H9 (cell line): Measurements from ENCODE around the gene GATA1. TPM values are rescaled to one million over a fixed set of nuclear protein-coding genes. Genes with fewer than 3 reads are reported as not detected.

Source experiments
- DNase-seq: peaks from one replicate; pipeline ENCODE4 v3.0.0-alpha.2; 2017
- H2AFZ ChIP-seq: one replicate; pipeline ENCODE4 v1.6.1; 2013; ENCODE audit warnings: mild to moderate bottlenecking, low read length, control low read depth, moderate library complexity
- H2AK5ac ChIP-seq: 2 replicates; pipeline ENCODE4 v1.6.1; 2013; ENCODE audit warnings: low read length, control low read depth, mixed read lengths; ENCODE audit not compliant: insufficient read length
- H2BK120ac ChIP-seq: one replicate; pipeline ENCODE4 v1.6.1; 2013; ENCODE audit warnings: low read depth, mild to moderate bottlenecking, low read length, control low read depth, inconsistent platforms; ENCODE audit not compliant: poor library complexity, severe bottlenecking
- H2BK12ac ChIP-seq: 2 replicates; pipeline ENCODE4 v1.6.1; 2013; ENCODE audit warnings: low read length, control low read depth, mixed read lengths, low read depth; ENCODE audit not compliant: insufficient read length
- H2BK15ac ChIP-seq: 2 replicates; pipeline ENCODE4 v1.6.1; 2013; ENCODE audit warnings: low read depth, low read length, control low read depth
- H2BK20ac ChIP-seq: one replicate; pipeline ENCODE4 v1.6.1; 2013; ENCODE audit warnings: low read depth, mild to moderate bottlenecking, low read length, control low read depth, inconsistent platforms; ENCODE audit not compliant: poor library complexity, severe bottlenecking
- H2BK5ac ChIP-seq: 2 replicates; pipeline ENCODE4 v1.6.1; 2013; ENCODE audit warnings: low read length, control low read depth, mixed read lengths; ENCODE audit not compliant: insufficient read length
- H3K14ac ChIP-seq: 2 replicates; pipeline ENCODE4 v1.6.1; 2013; ENCODE audit warnings: low read length, control low read depth; ENCODE audit not compliant: insufficient read depth
- H3K18ac ChIP-seq: 2 replicates; pipeline ENCODE4 v1.6.1; 2013; ENCODE audit warnings: low read depth, mild to moderate bottlenecking, mixed read lengths, low read length, control low read depth; ENCODE audit not compliant: insufficient read length
- H3K23ac ChIP-seq: 2 replicates; pipeline ENCODE4 v1.6.1; 2013; ENCODE audit warnings: low read length, control low read depth, mixed read lengths, low read depth; ENCODE audit not compliant: insufficient read length
- H3K23me2 ChIP-seq: 2 replicates; pipeline ENCODE4 v1.6.1; 2013; ENCODE audit warnings: low read depth, mild to moderate bottlenecking, mixed read lengths, low read length, control low read depth; ENCODE audit not compliant: insufficient read length, poor library complexity, severe bottlenecking
- H3K27ac ChIP-seq: 2 replicates; pipeline ENCODE4 v1.5.1; 2013; ENCODE audit warnings: low read length, control low read depth, mixed read lengths, low read depth; ENCODE audit not compliant: insufficient read length
- H3K27me3 ChIP-seq: 2 replicates; pipeline ENCODE4 v1.6.1; 2013; ENCODE audit warnings: low read length, control low read depth, inconsistent platforms; ENCODE audit not compliant: insufficient read depth
- H3K4ac ChIP-seq: 2 replicates; pipeline ENCODE4 v1.6.1; 2013; ENCODE audit warnings: low read depth, mild to moderate bottlenecking, control low read depth, inconsistent platforms, low read length, moderate library complexity
- H3K4me1 ChIP-seq: 2 replicates; pipeline ENCODE4 v1.6.1; 2013; ENCODE audit warnings: low read length, control low read depth, inconsistent platforms; ENCODE audit not compliant: insufficient read depth
- H3K4me2 ChIP-seq: 2 replicates; pipeline ENCODE4 v1.6.1; 2013; ENCODE audit warnings: low read length, control low read depth, mixed read lengths; ENCODE audit not compliant: insufficient read length, insufficient read depth
- H3K56ac ChIP-seq: 2 replicates; pipeline ENCODE4 v1.6.1; 2013; ENCODE audit warnings: low read depth, mild to moderate bottlenecking, mixed read lengths, low read length, control low read depth; ENCODE audit not compliant: insufficient read length
- H3K79me1 ChIP-seq: 2 replicates; pipeline ENCODE4 v1.6.1; 2013; ENCODE audit warnings: low read depth, mild to moderate bottlenecking, moderate library complexity, low read length, control low read depth, inconsistent platforms; ENCODE audit not compliant: insufficient read depth, poor library complexity, severe bottlenecking
- H3K79me2 ChIP-seq: 2 replicates; pipeline ENCODE4 v1.6.1; 2013; ENCODE audit warnings: low read length, control low read depth, inconsistent platforms; ENCODE audit not compliant: insufficient read depth
- H3K9ac ChIP-seq: 2 replicates; pipeline ENCODE4 v1.6.1; 2013; ENCODE audit warnings: low read length, control low read depth, mixed read lengths; ENCODE audit not compliant: insufficient read length; ENCODE audit errors: extremely low read depth
- H3K9me3 ChIP-seq: one replicate; pipeline ENCODE4 v1.6.1; 2013; ENCODE audit warnings: low read depth, low read length, inconsistent platforms; ENCODE audit not compliant: control insufficient read depth
- H3T11ph ChIP-seq: one replicate; pipeline ENCODE4 v1.6.1; 2013; ENCODE audit warnings: mild to moderate bottlenecking, low read length, control low read depth, inconsistent platforms
- H4K20me1 ChIP-seq: one replicate; pipeline ENCODE4 v1.6.1; 2013; ENCODE audit not compliant: control insufficient read depth, insufficient read length, insufficient read depth
- H4K5ac ChIP-seq: 2 replicates; pipeline ENCODE4 v1.6.1; 2013; ENCODE audit warnings: low read depth, mild to moderate bottlenecking, mixed read lengths, low read length, control low read depth; ENCODE audit not compliant: insufficient read length
- H4K8ac ChIP-seq: replicated peaks from 2 replicates; pipeline ENCODE4 v1.6.1; 2013; ENCODE audit warnings: low read length, control low read depth, mixed read lengths, low read depth; ENCODE audit not compliant: insufficient read length
- H4K91ac ChIP-seq: 2 replicates; pipeline ENCODE4 v1.6.1; 2013; ENCODE audit warnings: low read depth, mild to moderate bottlenecking, moderate library complexity, mixed read lengths, low read length, control low read depth; ENCODE audit not compliant: insufficient read length
- H3K27ac Mint-ChIP-seq, 3 experiments: 2 replicates in 2 of 3; 3 replicates in 1 of 3; pipeline ENCODE4 v1.8.0; 2020 to 2021; ENCODE audit warnings: mixed read lengths in 3 of 3, mild to moderate bottlenecking in 1 of 3, moderate library complexity in 1 of 3
- H3K27me3 Mint-ChIP-seq: 2 replicates; pipeline ENCODE4 v1.8.0; 2021; ENCODE audit warnings: low read depth, mild to moderate bottlenecking, moderate library complexity, mixed read lengths
- H3K36me3 Mint-ChIP-seq, 3 experiments: 2 replicates in 2 of 3; 3 replicates in 1 of 3; pipeline ENCODE4 v1.8.0; 2020 to 2021; ENCODE audit warnings: low read depth in 3 of 3, mixed read lengths in 3 of 3; ENCODE audit not compliant: insufficient read depth in 1 of 3
- H3K4me1 Mint-ChIP-seq, 2 experiments: 2 replicates each; pipeline ENCODE4 v1.8.0; 2020; ENCODE audit warnings: mixed read lengths in 2 of 2
- H3K4me3 Mint-ChIP-seq, 2 experiments: 2 replicates in 1 of 2; 3 replicates in 1 of 2; pipeline ENCODE4 v1.8.0; 2020 to 2021; ENCODE audit warnings: mild to moderate bottlenecking in 2 of 2, mixed read lengths in 2 of 2, moderate library complexity in 1 of 2
- H3K9me3 Mint-ChIP-seq, 2 experiments: 2 replicates in 1 of 2; 3 replicates in 1 of 2; pipeline ENCODE4 v1.8.0; 2020; ENCODE audit warnings: mild to moderate bottlenecking in 2 of 2, mixed read lengths in 2 of 2, moderate library complexity in 1 of 2
- CTCF ChIP-seq: fragments of 200-600 bp; sonication (generic); conservative IDR thresholded peaks from 3 replicates; pipeline ENCODE4 v1.8.0; 2021; ENCODE audit warnings: antibody characterized with exemption, mild to moderate bottlenecking
- WGBS: extraction: QIAGEN DNeasy Blood & Tissue Kit; methylation state at CpG from one replicate; pipeline ENCODE4 v1.1.7; 2013; ENCODE audit warnings: missing lambda C conversion rate, low lambda C conversion rate, mixed read lengths; ENCODE audit not compliant: insufficient read length; ENCODE audit errors: extremely low coverage; 5-methylcytosine and 5-hydroxymethylcytosine counted together
- total RNA-seq: library from RNA; stranded (reverse); gene quantifications from 2 replicates; pipeline ENCODE4 v1.2.1, GENCODE V29; 2021

Gene GATA1
- total RNA-seq, 1 experiment from 2014 or later: not detected

- H3K23me2 ChIP-seq: no peaks in the 10 kb centered on the region
- H3T11ph ChIP-seq: no peak overlapping the region
- H3K56ac ChIP-seq: no peak overlapping the region
- H4K20me1 ChIP-seq: no peaks in the 10 kb centered on the region
- Mint-ChIP-seq H3K4me3 (no peak overlapping the region), H3K9me3 (peaks cover 59 to 74% of the 10 kb centered on the region in 2 experiments), H3K27ac (no peak overlapping the region), H3K4me1 (no peaks in the 10 kb centered on the region), H3K36me3 (peaks cover 0 to 5% (median 3%) of the 10 kb centered on the region in 3 experiments; a peak in 5 of 7 replicates), H3K27me3 (peaks cover 7% of the 10 kb centered on the region)
- H3K79me1 ChIP-seq: no peaks in the 10 kb centered on the region
- H2AFZ ChIP-seq: no peak overlapping the region
- no peak overlapping the region for H3K9ac ChIP-seq
- H3K4me2 ChIP-seq: no peak overlapping the region
- DNase-seq: no peak
- WGBS: no CpG with 5 or more reads among the region's 6 CpGs
- no peak overlapping the region for H2BK12ac ChIP-seq
- no peaks in the 10 kb centered on the region for H3K4me1 ChIP-seq
- no peak overlapping the region for H3K18ac ChIP-seq
- no peak overlapping the region for H2BK20ac ChIP-seq
- no peaks in the 10 kb centered on the region for H3K27me3 ChIP-seq
- H3K14ac ChIP-seq: no peak overlapping the region
- TF ChIP-seq CTCF: no peak
- no peak overlapping the region for H3K23ac ChIP-seq
- H2BK15ac ChIP-seq: no peak overlapping the region
- no peak overlapping the region for H2AK5ac ChIP-seq
- no peak overlapping the region for H3K27ac ChIP-seq
- H2BK5ac ChIP-seq: no peak overlapping the region
- H3K4ac ChIP-seq: no peak overlapping the region
- peaks cover 29% of the 10 kb centered on the region for H3K9me3 ChIP-seq
- no peak overlapping the region for H4K91ac ChIP-seq
- no peak overlapping the region for H4K8ac ChIP-seq
- H4K5ac ChIP-seq: no peak overlapping the region
- H2BK120ac ChIP-seq: no peak overlapping the region
- H3K79me2 ChIP-seq: no peaks in the 10 kb centered on the region
These were observed 13.8 kb upstream of the GATA1 start for GRCh38 chrX:48772602-48773001.
